Mesothelial cell of epicardium (in vitro differentiated cells): ENCODE data around the gene ARHGEF26. TPM values are rescaled to one million over a fixed set of nuclear protein-coding genes. Genes with fewer than 3 reads are reported as not detected.

Source experiments
- DNase-seq, 2 experiments: peaks; one replicate each; pipeline ENCODE4 v3.0.0; 2021; ENCODE audit warnings: low spot score in 2 of 2; ENCODE audit not compliant: unreplicated experiment in 2 of 2
- H3K27ac Mint-ChIP-seq: 2 replicates; pipeline ENCODE4 v1.8.0; 2021; ENCODE audit warnings: mixed read lengths
- H3K27me3 Mint-ChIP-seq: 2 replicates; pipeline ENCODE4 v1.8.0; 2021; ENCODE audit warnings: low read depth, mixed read lengths
- H3K36me3 Mint-ChIP-seq: 2 replicates; pipeline ENCODE4 v1.8.0; 2021; ENCODE audit warnings: mixed read lengths
- H3K4me1 Mint-ChIP-seq: 2 replicates; pipeline ENCODE4 v1.8.0; 2021; ENCODE audit warnings: mixed read lengths
- H3K4me3 Mint-ChIP-seq: 2 replicates; pipeline ENCODE4 v1.8.0; 2021; ENCODE audit warnings: mild to moderate bottlenecking, moderate library complexity, mixed read lengths
- H3K9me3 Mint-ChIP-seq: 2 replicates; pipeline ENCODE4 v1.8.0; 2021; ENCODE audit warnings: mixed read lengths
- CTCF ChIP-seq: fragments of 200-600 bp; sonication (generic); IDR thresholded peaks from one replicate; pipeline ENCODE4 v1.5.0; 2021; ENCODE audit warnings: antibody characterized with exemption; ENCODE audit not compliant: unreplicated experiment
- total RNA-seq: library from RNA; stranded (reverse); gene quantifications from 3 replicates; pipeline ENCODE4 v1.2.1, GENCODE V29; 2021

Gene ARHGEF26
- total RNA-seq, 1 donor from 2014 or later, result 6.6 TPM

- Mint-ChIP-seq H3K27me3 (no peaks in the 10 kb centered on the region), H3K4me3 (no peak overlapping the region), H3K36me3 (peaks cover 18% of the 10 kb centered on the region), H3K4me1 (peaks cover 6% of the 10 kb centered on the region), H3K9me3 (peaks cover 15% of the 10 kb centered on the region), H3K27ac (peak overlapping the region; percentile 26)
- TF ChIP-seq CTCF, result no peak
- DNase-seq, result no peak
These were observed 96.5 kb downstream of the ARHGEF26 start for GRCh38 chr3:154217671-154218070.

- H3K27ac Mint-ChIP-seq, result no peak overlapping the region
- DNase-seq, result no peak
- TF ChIP-seq CTCF, result no peak
- peaks cover 15% of the 10 kb centered on the region for H3K36me3 Mint-ChIP-seq
- peaks cover 6% of the 10 kb centered on the region for H3K4me1 Mint-ChIP-seq
- H3K9me3 Mint-ChIP-seq, result peaks cover 11% of the 10 kb centered on the region
- H3K27me3 Mint-ChIP-seq, result no peaks in the 10 kb centered on the region
- H3K4me3 Mint-ChIP-seq, result no peak overlapping the region
These were observed 97.5 kb downstream of the ARHGEF26 start for GRCh38 chr3:154218728-154219127.

GRCh38 chr3:154220462-154220861 is 99.3 kb downstream of the ARHGEF26 start:
- no peak overlapping the region for H3K4me3 Mint-ChIP-seq
- peaks cover 6% of the 10 kb centered on the region for H3K9me3 Mint-ChIP-seq
- H3K36me3 Mint-ChIP-seq, result peaks cover 14% of the 10 kb centered on the region
- no peak for TF ChIP-seq CTCF
- H3K27ac Mint-ChIP-seq, result no peak overlapping the region
- H3K4me1 Mint-ChIP-seq, result peaks cover 10% of the 10 kb centered on the region
- DNase-seq, result no peak
- H3K27me3 Mint-ChIP-seq, result no peaks in the 10 kb centered on the region

- Mint-ChIP-seq H3K4me3 (no peak overlapping the region), H3K27me3 (no peaks in the 10 kb centered on the region), H3K9me3 (no peaks in the 10 kb centered on the region), H3K4me1 (peaks cover 19% of the 10 kb centered on the region), H3K36me3 (peaks cover 5% of the 10 kb centered on the region), H3K27ac (no peak overlapping the region)
- TF ChIP-seq CTCF, result no peak
- no peak for DNase-seq
These were observed 102.3 kb downstream of the ARHGEF26 start for GRCh38 chr3:154223519-154223918.

GRCh38 chr3:154224366-154224765 is 103.2 kb downstream of the ARHGEF26 start:
- Mint-ChIP-seq H3K9me3 (no peaks in the 10 kb centered on the region), H3K4me3 (no peak overlapping the region), H3K36me3 (peaks cover 5% of the 10 kb centered on the region), H3K4me1 (peaks cover 26% of the 10 kb centered on the region), H3K27me3 (no peaks in the 10 kb centered on the region), H3K27ac (no peak overlapping the region)
- DNase-seq, result no peak
- TF ChIP-seq CTCF, result no peak

GRCh38 chr3:154224866-154225265 is 103.7 kb downstream of the ARHGEF26 start:
- no peaks in the 10 kb centered on the region for H3K9me3 Mint-ChIP-seq
- no peak overlapping the region for H3K4me3 Mint-ChIP-seq
- H3K36me3 Mint-ChIP-seq, result peaks cover 5% of the 10 kb centered on the region
- no peak overlapping the region for H3K27ac Mint-ChIP-seq
- H3K27me3 Mint-ChIP-seq, result no peaks in the 10 kb centered on the region
- no peak for TF ChIP-seq CTCF
- H3K4me1 Mint-ChIP-seq, result peaks cover 29% of the 10 kb centered on the region
- no peak for DNase-seq
